ENCODE measurements around the gene ARID3B.

Gene ARID3B

DNA sequence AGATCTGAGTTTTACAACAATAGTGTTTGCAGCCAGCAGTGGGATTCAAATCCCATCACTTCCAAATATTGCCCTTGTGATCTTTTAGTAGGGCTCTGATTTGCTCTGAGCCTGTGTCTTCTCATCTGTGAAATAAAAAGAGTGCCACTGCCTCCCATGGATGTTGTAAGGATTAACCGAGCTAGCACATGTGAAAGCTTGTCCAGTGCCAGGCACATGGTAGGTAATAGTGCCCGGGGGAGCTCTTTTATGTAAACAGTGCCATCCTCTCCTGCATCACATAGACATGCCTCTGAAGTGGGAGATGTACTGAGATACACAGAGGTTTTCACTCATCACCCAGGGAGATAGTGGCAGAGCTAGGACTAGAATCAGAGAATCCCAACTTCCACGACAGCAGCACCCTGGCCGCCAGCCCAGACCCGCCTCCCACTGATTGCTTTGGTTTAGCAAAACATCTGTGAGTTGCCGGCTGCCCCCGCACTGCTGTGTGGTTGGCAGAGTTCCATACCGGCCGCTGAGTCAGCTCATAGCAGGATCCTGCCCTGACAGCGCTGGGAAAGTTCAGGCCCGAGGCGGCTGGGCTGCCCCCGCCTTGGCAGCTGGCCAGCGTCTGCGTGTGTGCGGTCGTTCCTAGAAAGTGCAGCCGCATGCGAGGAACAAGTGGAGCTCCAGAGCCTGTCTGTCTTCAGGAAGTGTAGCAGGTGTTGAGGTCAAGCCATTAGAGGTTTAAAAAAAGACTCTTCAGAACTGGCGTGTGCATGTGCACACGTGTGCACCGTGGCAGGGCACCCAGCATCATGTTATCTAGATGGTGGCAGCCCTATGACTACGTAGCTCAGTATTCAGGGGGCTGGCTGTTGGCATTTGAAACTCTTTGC is 5.0 kb downstream of the ARID3B start:
- Histone ChIP-seq H3K4me3 (ENCODE audit: low read length in 2 of 2) (no peak overlapping the region), H3K36me3 (replicated peaks in 1 of 2; ENCODE audit: control insufficient read depth in 2 of 2, insufficient read depth in 2 of 2, low read length in 2 of 2) (peaks cover 28 to 67% of the 10 kb centered on the region in 2 donors), H3K14ac (ENCODE audit: low read length) (no peak overlapping the region), H2BK5ac (ENCODE audit: low read length) (no peak overlapping the region), H2AK5ac (ENCODE audit: low read depth, low read length) (no peak overlapping the region), H4K91ac (ENCODE audit: low read depth, low read length, poor library complexity) (no peak overlapping the region), H3K27me3 (ENCODE audit: control insufficient read depth in 3 of 3, insufficient read depth in 3 of 3, low read depth in 1 of 3, low read length in 3 of 3) (no peaks in the 10 kb centered on the region), H3K79me1 (ENCODE audit: low read depth, low read length) (peaks cover 15% of the 10 kb centered on the region), H3K9ac (ENCODE audit: low read depth, low read length, poor library complexity) (no peak overlapping the region), H4K8ac (ENCODE audit: low read depth, low read length) (no peak overlapping the region), H2BK15ac (ENCODE audit: low read length) (no peak overlapping the region), H2BK12ac (ENCODE audit: low read length) (no peak overlapping the region), H2AFZ (ENCODE audit: low read length) (no peak overlapping the region), H3K27ac (replicated peaks; ENCODE audit: low read length) (no peak overlapping the region), H3K4me1 (ENCODE audit: control insufficient read depth in 2 of 2, insufficient read depth in 1 of 2, low read depth in 1 of 2, low read length in 2 of 2) (peaks cover 2 to 14% of the 10 kb centered on the region in 2 donors), H3K23ac (ENCODE audit: low read depth, low read length, poor library complexity) (peak overlapping the region; percentile 78), H3K4me2 (ENCODE audit: insufficient read depth, low read length, poor library complexity, severe bottlenecking) (no peak overlapping the region), H3K18ac (ENCODE audit: low read length) (no peak overlapping the region), H2BK120ac (ENCODE audit: low read depth, low read length) (no peak overlapping the region), H3K9me3 (replicated peaks in 1 of 2; ENCODE audit: control insufficient read depth in 2 of 2, insufficient read depth in 1 of 2, low read depth in 1 of 2, low read length in 2 of 2) (no peaks in the 10 kb centered on the region), H3K4ac (ENCODE audit: low read length) (no peak overlapping the region)
- DNase-seq (ENCODE audit: low spot score) = no peak
- WGBS, 2 donors (ENCODE audit: extremely low coverage in 2 of 2, insufficient read length in 2 of 2, insufficient replicate concordance in 1 of 2) = no CpG with 5 or more reads among the region's 23 CpGs

DNA sequence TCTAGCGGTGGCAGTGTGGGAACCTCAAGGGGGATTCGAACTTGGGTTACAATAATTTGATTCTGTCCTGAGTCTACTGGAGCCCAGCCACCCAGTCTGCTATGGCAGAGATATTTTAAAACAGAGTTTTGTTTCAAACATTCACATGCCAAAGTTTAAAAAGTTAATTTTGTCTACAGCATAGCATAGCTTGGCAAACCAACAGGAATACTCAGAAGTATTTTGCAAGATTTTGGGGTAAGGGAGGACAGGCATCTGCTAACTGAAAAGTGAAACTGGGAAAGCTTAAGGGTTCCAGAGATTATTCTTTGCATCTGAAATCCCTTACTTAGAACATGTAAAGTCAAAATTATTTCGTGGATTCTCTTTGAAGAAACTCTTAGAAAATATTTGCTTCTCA is 6.6 kb downstream of the ARID3B start:
- Histone ChIP-seq H3K23ac (ENCODE audit: low read depth, low read length, poor library complexity) (no peak overlapping the region), H4K8ac (ENCODE audit: low read depth, low read length) (no peak overlapping the region), H4K91ac (ENCODE audit: low read depth, low read length, poor library complexity) (no peak overlapping the region), H3K18ac (ENCODE audit: low read length) (no peak overlapping the region), H3K9me3 (replicated peaks in 1 of 2; ENCODE audit: control insufficient read depth in 2 of 2, insufficient read depth in 1 of 2, low read depth in 1 of 2, low read length in 2 of 2) (no peaks in the 10 kb centered on the region), H3K27me3 (ENCODE audit: control insufficient read depth in 3 of 3, insufficient read depth in 3 of 3, low read depth in 1 of 3, low read length in 3 of 3) (no peaks in the 10 kb centered on the region), H3K9ac (ENCODE audit: low read depth, low read length, poor library complexity) (no peak overlapping the region), H2BK12ac (ENCODE audit: low read length) (no peak overlapping the region), H2BK5ac (ENCODE audit: low read length) (no peak overlapping the region), H2BK120ac (ENCODE audit: low read depth, low read length) (no peak overlapping the region), H3K4me3 (ENCODE audit: low read length in 2 of 2) (no peak overlapping the region), H2AFZ (ENCODE audit: low read length) (no peak overlapping the region), H3K4me2 (ENCODE audit: insufficient read depth, low read length, poor library complexity, severe bottlenecking) (no peak overlapping the region), H3K79me1 (ENCODE audit: low read depth, low read length) (peaks cover 14% of the 10 kb centered on the region), H3K4me1 (ENCODE audit: control insufficient read depth in 2 of 2, insufficient read depth in 1 of 2, low read depth in 1 of 2, low read length in 2 of 2) (peaks cover under 1 to 9% of the 10 kb centered on the region in 2 donors), H2AK5ac (ENCODE audit: low read depth, low read length) (no peak overlapping the region), H2BK15ac (ENCODE audit: low read length) (no peak overlapping the region), H3K14ac (ENCODE audit: low read length) (no peak overlapping the region), H3K27ac (replicated peaks; ENCODE audit: low read length) (no peak overlapping the region), H3K4ac (ENCODE audit: low read length) (no peak overlapping the region), H3K36me3 (replicated peaks in 1 of 2; ENCODE audit: control insufficient read depth in 2 of 2, insufficient read depth in 2 of 2, low read length in 2 of 2) (peaks cover 32 to 80% of the 10 kb centered on the region in 2 donors)
- no peak for DNase-seq (ENCODE audit: low spot score)
- WGBS, 2 donors (ENCODE audit: extremely low coverage in 2 of 2, insufficient read length in 2 of 2, insufficient replicate concordance in 1 of 2) = no CpG with 5 or more reads among the region's 3 CpGs

DNA sequence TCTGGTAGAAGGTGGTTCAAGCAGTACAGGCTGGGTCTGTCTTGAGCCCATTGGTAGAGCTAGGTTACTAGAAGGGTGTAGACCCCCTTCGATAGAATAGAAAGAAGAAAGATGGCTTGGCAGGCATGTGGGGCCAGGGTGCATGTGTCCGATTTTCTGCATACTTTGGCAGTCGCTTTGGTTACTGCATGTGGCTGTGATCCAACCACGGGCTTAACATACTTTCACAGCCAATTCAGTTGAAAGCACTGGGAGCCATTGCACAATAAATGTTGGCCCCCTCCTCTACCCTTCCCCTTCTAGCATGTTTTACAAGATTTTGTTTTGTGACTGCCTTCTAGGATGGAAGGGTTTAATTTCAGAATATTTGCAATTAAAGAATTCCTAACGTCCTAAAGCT is 7.2 kb downstream of the ARID3B start:
- peaks cover 36 to 87% of the 10 kb centered on the region in 2 donors for H3K36me3 ChIP-seq (replicated peaks in 1 of 2; ENCODE audit: control insufficient read depth in 2 of 2, insufficient read depth in 2 of 2, low read length in 2 of 2)
- no peak overlapping the region for H2BK120ac ChIP-seq (ENCODE audit: low read depth, low read length)
- H2BK12ac ChIP-seq (ENCODE audit: low read length) = no peak overlapping the region
- H4K91ac ChIP-seq (ENCODE audit: low read depth, low read length, poor library complexity) = no peak overlapping the region
- WGBS, 2 donors (ENCODE audit: extremely low coverage in 2 of 2, insufficient read length in 2 of 2, insufficient replicate concordance in 1 of 2) = no CpG with 5 or more reads among the region's 5 CpGs
- H3K79me1 ChIP-seq (ENCODE audit: low read depth, low read length) = peaks cover 14% of the 10 kb centered on the region
- no peak overlapping the region for H2BK15ac ChIP-seq (ENCODE audit: low read length)
- H2BK5ac ChIP-seq (ENCODE audit: low read length) = no peak overlapping the region
- H3K18ac ChIP-seq (ENCODE audit: low read length) = no peak overlapping the region
- no peaks in the 10 kb centered on the region for H3K27me3 ChIP-seq (ENCODE audit: control insufficient read depth in 3 of 3, insufficient read depth in 3 of 3, low read depth in 1 of 3, low read length in 3 of 3)
- no peak overlapping the region for H3K14ac ChIP-seq (ENCODE audit: low read length)
- H4K8ac ChIP-seq (ENCODE audit: low read depth, low read length) = no peak overlapping the region
- no peaks in the 10 kb centered on the region for H3K9me3 ChIP-seq (replicated peaks in 1 of 2; ENCODE audit: control insufficient read depth in 2 of 2, insufficient read depth in 1 of 2, low read depth in 1 of 2, low read length in 2 of 2)
- H3K4me2 ChIP-seq (ENCODE audit: insufficient read depth, low read length, poor library complexity, severe bottlenecking) = no peak overlapping the region
- H3K9ac ChIP-seq (ENCODE audit: low read depth, low read length, poor library complexity) = no peak overlapping the region
- H3K27ac ChIP-seq (replicated peaks; ENCODE audit: low read length) = no peak overlapping the region
- no peak overlapping the region for H2AFZ ChIP-seq (ENCODE audit: low read length)
- DNase-seq (ENCODE audit: low spot score) = no peak
- no peak overlapping the region for H3K23ac ChIP-seq (ENCODE audit: low read depth, low read length, poor library complexity)
- H3K4me1 ChIP-seq (ENCODE audit: control insufficient read depth in 2 of 2, insufficient read depth in 1 of 2, low read depth in 1 of 2, low read length in 2 of 2) = peaks cover 0 to 6% of the 10 kb centered on the region in 2 donors
- no peak overlapping the region for H3K4ac ChIP-seq (ENCODE audit: low read length)
- no peak overlapping the region for H2AK5ac ChIP-seq (ENCODE audit: low read depth, low read length)
- H3K4me3 ChIP-seq (ENCODE audit: low read length in 2 of 2) = no peak overlapping the region

DNA sequence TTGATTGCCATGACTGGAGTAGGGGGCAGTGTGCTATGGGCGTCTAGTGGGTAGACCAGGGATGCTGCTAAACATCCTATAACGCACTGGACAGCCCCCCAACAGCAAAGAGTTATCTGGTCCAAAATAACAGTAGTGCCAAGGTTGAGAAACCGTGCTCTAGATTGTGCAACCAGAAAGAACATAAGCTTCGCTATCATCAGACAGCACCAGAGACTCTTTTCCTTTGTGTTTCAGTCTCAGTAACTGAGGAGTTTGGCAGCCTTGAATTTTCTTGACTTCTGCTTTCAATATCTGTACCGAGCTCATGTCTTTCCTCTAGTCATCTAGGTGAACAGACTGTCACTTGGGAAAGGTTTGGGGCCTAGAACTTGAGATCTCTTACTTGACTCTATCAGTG is 8.8 kb downstream of the ARID3B start:
- WGBS, 2 donors (ENCODE audit: extremely low coverage in 2 of 2, insufficient read length in 2 of 2, insufficient replicate concordance in 1 of 2) = no CpG with 5 or more reads among the region's 5 CpGs
- H4K91ac ChIP-seq (ENCODE audit: low read depth, low read length, poor library complexity) = no peak overlapping the region
- no peak overlapping the region for H2BK5ac ChIP-seq (ENCODE audit: low read length)
- peaks cover 12% of the 10 kb centered on the region for H3K79me1 ChIP-seq (ENCODE audit: low read depth, low read length)
- no peak overlapping the region for H3K4me3 ChIP-seq (ENCODE audit: low read length in 2 of 2)
- H3K18ac ChIP-seq (ENCODE audit: low read length) = no peak overlapping the region
- H3K9ac ChIP-seq (ENCODE audit: low read depth, low read length, poor library complexity) = no peak overlapping the region
- H2BK15ac ChIP-seq (ENCODE audit: low read length) = no peak overlapping the region
- H3K9me3 ChIP-seq (replicated peaks in 1 of 2; ENCODE audit: control insufficient read depth in 2 of 2, insufficient read depth in 1 of 2, low read depth in 1 of 2, low read length in 2 of 2) = no peaks in the 10 kb centered on the region
- no peak overlapping the region for H3K27ac ChIP-seq (replicated peaks; ENCODE audit: low read length)
- no peak overlapping the region for H3K23ac ChIP-seq (ENCODE audit: low read depth, low read length, poor library complexity)
- H2AK5ac ChIP-seq (ENCODE audit: low read depth, low read length) = no peak overlapping the region
- no peak overlapping the region for H2BK12ac ChIP-seq (ENCODE audit: low read length)
- peaks cover 0 to 6% of the 10 kb centered on the region in 2 donors for H3K4me1 ChIP-seq (ENCODE audit: control insufficient read depth in 2 of 2, insufficient read depth in 1 of 2, low read depth in 1 of 2, low read length in 2 of 2)
- no peak overlapping the region for H4K8ac ChIP-seq (ENCODE audit: low read depth, low read length)
- H3K36me3 ChIP-seq (replicated peaks in 1 of 2; ENCODE audit: control insufficient read depth in 2 of 2, insufficient read depth in 2 of 2, low read length in 2 of 2) = peaks cover 34 to 90% of the 10 kb centered on the region in 2 donors
- no peak overlapping the region for H3K4me2 ChIP-seq (ENCODE audit: insufficient read depth, low read length, poor library complexity, severe bottlenecking)
- no peak for DNase-seq (ENCODE audit: low spot score)
- no peak overlapping the region for H3K14ac ChIP-seq (ENCODE audit: low read length)
- H2BK120ac ChIP-seq (ENCODE audit: low read depth, low read length) = no peak overlapping the region
- H3K4ac ChIP-seq (ENCODE audit: low read length) = no peak overlapping the region
- no peaks in the 10 kb centered on the region for H3K27me3 ChIP-seq (ENCODE audit: control insufficient read depth in 3 of 3, insufficient read depth in 3 of 3, low read depth in 1 of 3, low read length in 3 of 3)
- no peak overlapping the region for H2AFZ ChIP-seq (ENCODE audit: low read length)

Measured in neuronal stem cell (in vitro differentiated cells).